Measurements from ENCODE around the gene SLC66A2. TPM values are rescaled to one million over a fixed set of nuclear protein-coding genes. Genes with fewer than 3 reads are reported as not detected.
A peak's percentile ranks its signal among the peaks of the same experiment; 100 is the strongest.

Gene SLC66A2
- total RNA-seq, 1 donor from 2014 or later: 48.1 TPM

DNA sequence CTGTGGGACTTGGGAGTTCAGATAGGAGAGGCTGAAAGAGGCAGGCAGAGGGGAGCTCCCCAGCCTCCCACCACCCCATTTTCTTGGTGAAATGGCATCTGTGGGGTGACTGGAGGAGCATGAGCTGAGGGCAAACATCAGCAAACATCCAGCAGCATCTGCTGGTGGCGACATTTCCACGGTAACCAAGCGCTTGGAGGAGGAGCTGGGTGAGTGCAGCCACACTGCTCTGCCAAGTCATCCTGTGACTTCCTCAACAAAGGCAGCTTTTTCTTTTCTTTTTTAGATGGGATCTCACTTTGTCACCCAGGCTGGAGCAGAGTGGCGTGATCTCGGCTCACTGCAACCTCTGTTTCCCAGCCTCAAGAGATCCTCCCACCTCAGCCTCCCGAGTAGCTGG, 31.3 kb upstream of the SLC66A2 start:
- no peak for DNase-seq (ENCODE audit: low spot score)
- Mint-ChIP-seq H3K4me1 (ENCODE audit: low read depth) (peaks cover 48% of the 10 kb centered on the region), H3K9me3 (no peaks in the 10 kb centered on the region), H3K27ac (no peak overlapping the region), H3K27me3 (ENCODE audit: low read depth) (no peaks in the 10 kb centered on the region), H3K36me3 (ENCODE audit: low read depth) (peaks cover 63% of the 10 kb centered on the region), H3K4me3 (ENCODE audit: low read depth) (no peak overlapping the region)
- intact Hi-C loops (cut with micrococcal nuclease): loop anchor here (10.0 kb wide), 1 partner anchor 188 kb away; the partner anchor contains the start of gene KCNG2

DNA sequence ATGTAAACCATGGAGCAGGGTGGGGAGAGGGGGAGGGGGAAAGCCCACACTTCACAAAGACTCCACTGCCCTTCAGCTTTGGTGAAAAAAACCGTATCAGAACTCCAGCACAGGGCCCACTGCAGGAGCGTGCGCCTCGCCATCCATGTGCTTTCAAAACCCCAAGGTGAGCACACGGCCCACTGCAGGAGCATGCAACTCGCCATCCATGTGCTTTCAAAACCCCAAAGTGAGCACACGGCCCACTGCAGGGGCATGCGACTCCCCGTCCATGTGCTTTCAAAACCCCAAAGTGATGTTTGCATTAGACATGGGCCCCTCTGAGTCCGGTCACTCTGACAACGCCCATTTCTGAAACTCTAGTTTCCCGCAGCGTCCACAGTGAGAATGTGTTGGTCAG, 29.1 kb upstream of the SLC66A2 start:
- intact Hi-C loops (cut with micrococcal nuclease): loop anchor here (10.0 kb wide), 1 partner anchor 186 kb away; the partner anchor contains the start of gene KCNG2
- Mint-ChIP-seq H3K27me3 (ENCODE audit: low read depth) (no peaks in the 10 kb centered on the region), H3K4me1 (ENCODE audit: low read depth) (peaks cover 36% of the 10 kb centered on the region), H3K4me3 (ENCODE audit: low read depth) (no peak overlapping the region), H3K9me3 (no peaks in the 10 kb centered on the region), H3K27ac (no peak overlapping the region), H3K36me3 (ENCODE audit: low read depth) (peaks cover 52% of the 10 kb centered on the region)
- no peak for DNase-seq (ENCODE audit: low spot score)

DNA sequence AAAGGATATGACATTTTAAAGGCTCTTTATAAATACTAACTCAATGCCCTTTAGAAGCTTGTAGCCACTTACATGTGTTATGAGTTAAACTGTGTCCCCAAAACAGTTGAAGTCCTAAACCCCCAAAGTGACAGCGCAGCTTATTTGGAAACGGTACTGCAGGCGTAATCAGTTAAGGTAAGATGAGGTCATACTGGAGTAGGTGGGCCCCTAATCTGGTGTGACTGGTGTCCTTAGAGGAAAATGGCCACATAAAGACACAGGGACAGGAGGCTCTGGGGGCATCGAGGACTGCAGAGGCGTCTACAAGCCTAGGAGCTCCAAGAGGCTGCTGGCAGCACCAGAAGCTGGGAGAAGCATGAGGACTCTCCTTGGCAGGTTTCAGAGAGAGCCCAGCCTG, 28.4 kb upstream of the SLC66A2 start:
- DNase-seq (ENCODE audit: low spot score): no peak
- intact Hi-C loops (cut with micrococcal nuclease): loop anchor here (10.0 kb wide), 1 partner anchor 185 kb away; the partner anchor contains the start of gene KCNG2
- Mint-ChIP-seq H3K36me3 (ENCODE audit: low read depth) (peaks cover 52% of the 10 kb centered on the region), H3K4me1 (ENCODE audit: low read depth) (peaks cover 30% of the 10 kb centered on the region), H3K9me3 (no peaks in the 10 kb centered on the region), H3K27ac (no peak overlapping the region), H3K27me3 (ENCODE audit: low read depth) (no peaks in the 10 kb centered on the region), H3K4me3 (ENCODE audit: low read depth) (no peak overlapping the region)

DNA sequence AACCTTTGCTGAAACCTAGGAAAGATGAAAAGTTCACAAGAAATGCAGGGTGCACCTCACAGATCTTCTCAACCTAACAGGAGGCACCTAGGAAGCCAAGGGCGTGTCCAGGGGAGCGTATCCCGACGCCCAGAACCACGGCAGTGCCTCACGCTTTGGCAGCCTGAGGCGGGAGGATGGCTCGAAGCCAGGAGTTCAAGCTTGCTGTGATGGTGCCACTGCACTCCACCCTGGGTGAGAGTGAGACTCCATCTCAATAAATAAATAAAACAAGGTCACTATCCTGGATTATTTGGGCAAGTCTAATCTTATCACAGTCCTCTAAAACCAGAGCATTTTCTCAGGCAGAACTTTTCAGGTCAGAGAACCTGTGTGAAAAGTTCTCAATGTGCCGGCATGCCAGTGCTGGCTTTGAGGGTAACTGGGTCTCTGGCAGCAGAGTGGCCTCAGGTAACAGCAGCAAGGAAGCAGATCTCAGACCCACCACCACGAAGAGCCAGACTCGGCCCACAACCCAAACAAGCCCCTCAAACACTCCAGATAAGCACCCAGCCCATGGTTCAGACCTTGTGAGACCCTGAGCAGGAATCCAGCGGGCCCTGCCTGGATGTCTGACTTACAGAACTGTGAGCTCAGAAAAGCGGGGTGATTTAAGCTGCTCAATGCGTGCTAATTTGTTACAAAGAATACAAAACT, 24.7 kb upstream of the SLC66A2 start:
- DNase-seq (ENCODE audit: low spot score): no peak
- Mint-ChIP-seq H3K4me1 (ENCODE audit: low read depth) (peaks cover 4% of the 10 kb centered on the region), H3K4me3 (ENCODE audit: low read depth) (no peak overlapping the region), H3K36me3 (ENCODE audit: low read depth) (peaks cover 61% of the 10 kb centered on the region), H3K9me3 (no peaks in the 10 kb centered on the region), H3K27me3 (ENCODE audit: low read depth) (no peaks in the 10 kb centered on the region), H3K27ac (no peak overlapping the region)
- intact Hi-C loops (cut with micrococcal nuclease): no loop called here

DNA sequence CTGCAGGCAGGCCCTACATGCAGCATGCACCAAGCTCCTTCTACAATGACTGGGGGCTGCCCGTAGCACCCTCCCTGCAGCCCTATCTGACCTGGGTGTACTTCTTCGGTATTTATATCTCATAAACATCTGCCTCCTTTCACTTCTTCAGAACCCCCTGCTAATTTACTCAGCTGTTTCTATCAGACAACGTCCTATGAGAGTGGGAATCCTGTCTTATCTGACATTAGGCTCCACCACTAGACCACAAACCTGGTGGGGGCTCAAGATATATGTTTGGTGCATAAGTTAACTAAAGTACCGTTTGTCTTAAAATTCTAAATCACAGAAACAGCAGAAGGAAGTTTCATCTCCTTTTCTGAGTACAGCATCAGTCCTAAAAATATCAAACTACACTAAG, 23.6 kb upstream of the SLC66A2 start:
- no peak overlapping the region for H3K27ac Mint-ChIP-seq
- no peak for DNase-seq (ENCODE audit: low spot score)
- no peak overlapping the region for H3K4me3 Mint-ChIP-seq (ENCODE audit: low read depth)
- H3K9me3 Mint-ChIP-seq: no peaks in the 10 kb centered on the region
- H3K27me3 Mint-ChIP-seq (ENCODE audit: low read depth): no peaks in the 10 kb centered on the region
- H3K4me1 Mint-ChIP-seq (ENCODE audit: low read depth): peaks cover 4% of the 10 kb centered on the region
- intact Hi-C loops (cut with micrococcal nuclease): no loop called here
- peaks cover 60% of the 10 kb centered on the region for H3K36me3 Mint-ChIP-seq (ENCODE audit: low read depth)

DNA sequence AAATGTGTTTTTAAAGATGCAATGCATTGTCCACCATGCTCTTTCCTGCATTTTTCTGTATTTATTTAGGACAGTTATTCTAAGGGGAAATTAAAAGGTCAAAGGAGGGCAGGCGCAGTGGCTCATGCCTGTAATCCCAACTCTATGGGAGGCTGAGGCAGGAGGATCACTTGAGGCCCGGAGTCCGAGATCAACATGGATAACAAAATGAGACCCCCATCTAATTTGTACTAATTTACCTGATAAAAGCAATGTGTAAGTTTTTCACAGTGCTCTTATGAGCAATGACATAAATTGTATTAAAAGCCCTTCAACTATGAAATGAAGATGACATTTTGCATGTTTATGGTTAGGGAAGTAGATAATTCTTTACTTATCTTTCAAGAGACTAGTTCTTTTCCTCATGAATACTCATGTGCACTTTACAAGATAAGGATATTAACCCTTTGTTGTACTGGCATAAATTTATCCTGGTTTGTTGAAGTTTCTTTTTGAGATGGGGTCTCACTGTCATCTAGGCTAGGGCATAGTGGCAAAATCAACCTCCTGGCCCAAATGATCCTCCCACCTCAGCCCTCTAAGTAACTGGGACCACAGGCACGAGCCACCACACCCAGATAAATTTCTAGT, 22.7 kb upstream of the SLC66A2 start:
- intact Hi-C loops (cut with micrococcal nuclease): no loop called here
- no peaks in the 10 kb centered on the region for H3K27me3 Mint-ChIP-seq (ENCODE audit: low read depth)
- H3K9me3 Mint-ChIP-seq: no peaks in the 10 kb centered on the region
- no peak overlapping the region for H3K27ac Mint-ChIP-seq
- DNase-seq (ENCODE audit: low spot score): no peak
- no peaks in the 10 kb centered on the region for H3K4me1 Mint-ChIP-seq (ENCODE audit: low read depth)
- no peak overlapping the region for H3K4me3 Mint-ChIP-seq (ENCODE audit: low read depth)
- H3K36me3 Mint-ChIP-seq (ENCODE audit: low read depth): peaks cover 55% of the 10 kb centered on the region

DNA sequence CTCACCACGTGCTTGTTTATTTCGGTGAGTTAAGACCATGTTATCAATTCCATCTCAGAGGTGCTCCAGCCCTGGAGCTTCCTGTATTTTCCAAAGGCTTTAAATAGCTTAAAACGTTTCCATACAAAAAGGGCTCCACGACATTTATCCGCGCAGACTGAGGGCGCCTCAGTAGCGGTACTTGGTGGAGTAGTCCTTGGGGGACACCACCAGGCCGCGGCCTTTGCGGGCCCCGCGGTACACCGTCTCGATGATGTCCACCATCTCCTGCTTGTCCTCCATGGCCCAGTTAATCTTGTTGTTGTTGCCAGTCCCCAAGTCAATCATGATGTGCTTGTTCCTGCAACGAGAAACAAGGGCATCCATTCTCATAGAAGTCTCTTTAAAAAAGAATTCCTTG, 22.1 kb upstream of the SLC66A2 start:
- H3K27me3 Mint-ChIP-seq (ENCODE audit: low read depth): no peaks in the 10 kb centered on the region
- no peaks in the 10 kb centered on the region for H3K9me3 Mint-ChIP-seq
- no peak overlapping the region for H3K4me3 Mint-ChIP-seq (ENCODE audit: low read depth)
- no peak overlapping the region for H3K27ac Mint-ChIP-seq
- H3K4me1 Mint-ChIP-seq (ENCODE audit: low read depth): no peaks in the 10 kb centered on the region
- intact Hi-C loops (cut with micrococcal nuclease): no loop called here
- H3K36me3 Mint-ChIP-seq (ENCODE audit: low read depth): peaks cover 55% of the 10 kb centered on the region
- no peak for DNase-seq (ENCODE audit: low spot score)

DNA sequence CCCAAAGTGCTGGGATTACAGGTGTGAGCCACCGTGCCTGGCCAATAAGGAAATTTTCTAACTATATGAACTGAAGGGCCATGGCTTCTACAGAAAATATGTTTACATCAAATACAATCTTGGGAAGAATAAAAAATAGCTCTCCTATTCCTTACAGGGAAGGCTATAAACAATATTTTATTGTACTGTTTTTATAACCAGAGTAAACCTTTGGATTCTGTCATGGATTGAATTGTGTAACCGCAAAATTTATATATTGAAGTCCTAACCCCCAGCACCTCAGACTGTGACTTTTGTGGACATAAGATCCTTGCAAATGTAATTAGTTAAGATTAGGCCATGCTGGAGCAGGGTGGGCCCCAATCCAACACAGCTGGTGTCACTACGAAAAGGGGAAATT, 21.3 kb upstream of the SLC66A2 start:
- peaks cover 55% of the 10 kb centered on the region for H3K36me3 Mint-ChIP-seq (ENCODE audit: low read depth)
- H3K27me3 Mint-ChIP-seq (ENCODE audit: low read depth): no peaks in the 10 kb centered on the region
- no peak for DNase-seq (ENCODE audit: low spot score)
- no peaks in the 10 kb centered on the region for H3K9me3 Mint-ChIP-seq
- no peaks in the 10 kb centered on the region for H3K4me1 Mint-ChIP-seq (ENCODE audit: low read depth)
- intact Hi-C loops (cut with micrococcal nuclease): no loop called here
- no peak overlapping the region for H3K4me3 Mint-ChIP-seq (ENCODE audit: low read depth)
- no peak overlapping the region for H3K27ac Mint-ChIP-seq

DNA sequence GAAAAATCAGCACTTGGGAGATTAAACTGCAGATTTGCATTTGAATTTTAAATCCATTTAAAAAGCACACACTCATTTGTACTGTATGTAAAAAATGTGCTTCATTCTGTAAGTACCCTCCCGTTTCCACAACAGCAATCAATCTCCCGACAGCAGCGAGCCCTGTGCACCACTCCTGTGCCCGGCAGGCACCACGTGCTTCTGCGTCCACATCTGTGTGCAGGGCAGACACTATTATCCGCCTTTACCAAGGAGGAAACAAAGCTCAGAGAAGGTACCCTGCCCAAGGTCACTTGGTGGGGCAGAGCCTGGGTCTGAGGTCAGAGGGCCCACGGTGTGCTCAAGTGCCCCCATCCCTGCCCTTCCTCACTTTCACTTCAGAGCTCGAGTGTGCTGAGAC, 20.5 kb upstream of the SLC66A2 start:
- Mint-ChIP-seq H3K4me1 (ENCODE audit: low read depth) (peaks cover 1% of the 10 kb centered on the region), H3K4me3 (ENCODE audit: low read depth) (no peak overlapping the region), H3K27ac (no peak overlapping the region), H3K27me3 (ENCODE audit: low read depth) (no peaks in the 10 kb centered on the region), H3K36me3 (ENCODE audit: low read depth) (peaks cover 60% of the 10 kb centered on the region), H3K9me3 (no peaks in the 10 kb centered on the region)
- intact Hi-C loops (cut with micrococcal nuclease): no loop called here
- DNase-seq (ENCODE audit: low spot score): no peak

DNA sequence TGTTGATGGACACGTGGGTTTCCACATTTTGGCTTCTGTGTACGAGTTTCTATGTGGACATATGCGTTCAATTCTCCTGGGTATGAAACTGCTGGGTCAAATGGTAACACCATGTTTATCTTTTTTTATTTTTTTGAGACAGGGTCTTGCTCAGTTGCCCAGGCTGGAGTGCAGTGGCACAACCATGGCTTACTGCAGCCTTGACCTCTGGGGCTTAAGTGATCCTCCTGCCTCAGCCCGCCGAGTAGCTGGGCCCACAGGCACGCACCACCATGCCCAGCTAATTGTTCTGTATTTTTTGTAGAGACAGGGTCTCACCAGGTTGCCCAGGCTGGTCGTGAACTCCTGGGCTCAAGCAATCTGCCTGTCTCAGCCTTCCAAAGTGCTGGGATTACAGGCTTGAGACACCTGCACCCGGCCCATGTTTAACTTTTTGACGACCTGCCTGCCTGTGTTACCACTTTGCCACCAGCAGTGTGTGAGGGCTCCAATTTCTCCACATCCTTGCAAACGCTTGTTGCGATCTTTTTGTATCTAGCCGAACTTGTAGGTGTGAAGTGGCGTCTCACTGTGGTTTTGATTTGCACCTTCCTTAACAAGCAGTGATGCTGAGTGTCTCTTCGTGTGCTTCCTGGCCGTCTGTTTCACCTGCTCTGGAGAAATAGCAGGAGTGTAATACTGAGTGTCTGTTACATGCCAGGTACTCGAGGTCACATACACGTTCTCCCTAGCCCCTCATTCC, 19.9 kb upstream of the SLC66A2 start:
- no peak for DNase-seq (ENCODE audit: low spot score)
- intact Hi-C loops (cut with micrococcal nuclease): no loop called here
- H3K4me1 Mint-ChIP-seq (ENCODE audit: low read depth): peaks cover 1% of the 10 kb centered on the region
- no peak overlapping the region for H3K4me3 Mint-ChIP-seq (ENCODE audit: low read depth)
- H3K27me3 Mint-ChIP-seq (ENCODE audit: low read depth): no peaks in the 10 kb centered on the region
- no peaks in the 10 kb centered on the region for H3K9me3 Mint-ChIP-seq
- H3K36me3 Mint-ChIP-seq (ENCODE audit: low read depth): peaks cover 60% of the 10 kb centered on the region
- no peak overlapping the region for H3K27ac Mint-ChIP-seq

DNA sequence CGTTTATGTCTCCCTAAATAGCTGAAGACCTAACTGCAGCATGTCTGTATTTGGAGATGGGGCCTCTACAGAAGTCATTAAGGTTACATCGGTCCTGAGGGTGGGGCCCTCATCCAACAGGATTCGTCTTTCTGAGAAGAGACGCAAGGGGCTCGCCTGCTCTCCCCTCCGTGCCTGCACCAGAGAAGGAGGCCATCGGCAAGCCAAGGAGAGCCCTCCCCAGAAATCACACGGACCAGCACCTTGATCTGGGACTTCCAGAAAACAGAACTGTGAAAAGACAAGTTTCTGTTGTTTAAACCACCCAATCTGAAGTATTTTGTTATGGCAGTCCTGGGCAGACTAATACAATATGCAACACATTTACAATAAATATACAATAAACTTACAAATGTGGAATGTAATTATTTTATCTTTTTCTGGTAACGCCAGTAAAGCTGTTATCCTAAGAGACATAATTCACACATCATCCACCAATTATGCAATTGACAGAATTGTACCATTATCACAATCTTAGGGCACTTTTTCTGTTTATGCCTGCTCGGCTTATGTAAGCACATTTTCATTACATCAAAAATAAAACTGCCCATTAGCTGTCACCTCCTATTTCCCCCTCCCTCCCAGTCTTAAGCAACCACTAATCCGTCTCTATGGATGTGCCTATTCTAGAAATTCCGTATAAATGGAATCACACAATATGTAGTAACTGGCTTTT, 19.1 kb upstream of the SLC66A2 start:
- peaks cover 56% of the 10 kb centered on the region for H3K36me3 Mint-ChIP-seq (ENCODE audit: low read depth)
- no peak overlapping the region for H3K4me3 Mint-ChIP-seq (ENCODE audit: low read depth)
- no peak overlapping the region for H3K27ac Mint-ChIP-seq
- no peak for DNase-seq (ENCODE audit: low spot score)
- H3K27me3 Mint-ChIP-seq (ENCODE audit: low read depth): no peaks in the 10 kb centered on the region
- H3K9me3 Mint-ChIP-seq: no peaks in the 10 kb centered on the region
- peaks cover 2% of the 10 kb centered on the region for H3K4me1 Mint-ChIP-seq (ENCODE audit: low read depth)
- intact Hi-C loops (cut with micrococcal nuclease): no loop called here

DNA sequence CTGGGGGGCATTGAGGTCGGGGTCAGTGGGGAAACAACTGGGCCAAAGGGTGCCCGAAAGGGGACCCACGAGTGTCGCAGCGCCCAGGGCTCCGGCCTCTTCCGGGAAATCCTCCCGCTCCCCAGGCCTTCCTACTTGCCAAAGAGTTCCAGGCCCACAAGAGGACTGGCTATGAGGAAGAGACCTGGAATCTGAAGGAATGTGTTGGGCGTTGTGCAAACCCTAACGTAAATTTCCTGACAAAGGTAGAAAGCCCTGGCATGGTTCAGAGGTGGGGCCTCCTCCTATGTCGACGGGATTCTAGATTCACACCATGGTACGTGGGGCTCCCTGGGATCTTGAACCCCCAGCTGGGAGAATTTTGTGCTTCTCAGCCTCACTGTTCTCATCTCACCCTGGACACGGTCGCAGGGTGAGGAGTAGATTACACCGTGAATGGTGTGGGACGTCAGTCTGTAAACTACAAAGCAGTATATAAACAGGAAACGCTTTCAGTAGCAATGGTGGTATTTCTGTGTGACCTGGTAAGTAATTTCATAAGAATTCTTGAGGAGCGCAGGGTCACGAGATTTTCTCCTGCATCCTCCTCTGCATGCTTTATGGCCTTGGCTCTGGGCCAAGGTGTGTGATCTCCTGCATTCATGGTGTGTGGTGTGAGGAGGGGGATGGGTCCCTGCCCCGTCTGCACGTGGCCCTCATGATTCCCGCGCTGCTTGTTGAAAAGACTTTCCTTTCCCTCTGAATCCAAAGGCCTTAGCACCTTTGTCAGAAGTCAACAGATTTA, 13.9 kb upstream of the SLC66A2 start:
- Mint-ChIP-seq H3K4me3 (ENCODE audit: low read depth) (peak overlapping the region; percentile 76), H3K36me3 (ENCODE audit: low read depth) (peaks cover 10% of the 10 kb centered on the region), H3K27me3 (ENCODE audit: low read depth) (no peaks in the 10 kb centered on the region), H3K9me3 (no peaks in the 10 kb centered on the region), H3K27ac (peak overlapping the region; percentile 75), H3K4me1 (ENCODE audit: low read depth) (peaks cover 33% of the 10 kb centered on the region)
- no peak for DNase-seq (ENCODE audit: low spot score)
- intact Hi-C loops (cut with micrococcal nuclease): no loop called here
